H9 (cell line): Measurements from ENCODE around the gene CD79B. TPM values are rescaled to one million over a fixed set of nuclear protein-coding genes. Genes with fewer than 3 reads are reported as not detected.
"Not testable (repeated sequence)": the region's sequence is repeated elsewhere in the genome, so short reads cannot be mapped to it uniquely, and the experiment has no call there.

ENCODE experiments used
- DNase-seq: peaks from one replicate; pipeline ENCODE4 v3.0.0-alpha.2; 2017
- H2AFZ ChIP-seq: one replicate; pipeline ENCODE4 v1.6.1; 2013; ENCODE audit warnings: mild to moderate bottlenecking, low read length, control low read depth, moderate library complexity
- H2AK5ac ChIP-seq: 2 replicates; pipeline ENCODE4 v1.6.1; 2013; ENCODE audit warnings: low read length, control low read depth, mixed read lengths; ENCODE audit not compliant: insufficient read length
- H2BK120ac ChIP-seq: one replicate; pipeline ENCODE4 v1.6.1; 2013; ENCODE audit warnings: low read depth, mild to moderate bottlenecking, low read length, control low read depth, inconsistent platforms; ENCODE audit not compliant: poor library complexity, severe bottlenecking
- H2BK12ac ChIP-seq: 2 replicates; pipeline ENCODE4 v1.6.1; 2013; ENCODE audit warnings: low read length, control low read depth, mixed read lengths, low read depth; ENCODE audit not compliant: insufficient read length
- H2BK15ac ChIP-seq: 2 replicates; pipeline ENCODE4 v1.6.1; 2013; ENCODE audit warnings: low read depth, low read length, control low read depth
- H2BK20ac ChIP-seq: one replicate; pipeline ENCODE4 v1.6.1; 2013; ENCODE audit warnings: low read depth, mild to moderate bottlenecking, low read length, control low read depth, inconsistent platforms; ENCODE audit not compliant: poor library complexity, severe bottlenecking
- H2BK5ac ChIP-seq: 2 replicates; pipeline ENCODE4 v1.6.1; 2013; ENCODE audit warnings: low read length, control low read depth, mixed read lengths; ENCODE audit not compliant: insufficient read length
- H3K14ac ChIP-seq: 2 replicates; pipeline ENCODE4 v1.6.1; 2013; ENCODE audit warnings: low read length, control low read depth; ENCODE audit not compliant: insufficient read depth
- H3K18ac ChIP-seq: 2 replicates; pipeline ENCODE4 v1.6.1; 2013; ENCODE audit warnings: low read depth, mild to moderate bottlenecking, mixed read lengths, low read length, control low read depth; ENCODE audit not compliant: insufficient read length
- H3K23ac ChIP-seq: 2 replicates; pipeline ENCODE4 v1.6.1; 2013; ENCODE audit warnings: low read length, control low read depth, mixed read lengths, low read depth; ENCODE audit not compliant: insufficient read length
- H3K23me2 ChIP-seq: 2 replicates; pipeline ENCODE4 v1.6.1; 2013; ENCODE audit warnings: low read depth, mild to moderate bottlenecking, mixed read lengths, low read length, control low read depth; ENCODE audit not compliant: insufficient read length, poor library complexity, severe bottlenecking
- H3K27ac ChIP-seq: 2 replicates; pipeline ENCODE4 v1.5.1; 2013; ENCODE audit warnings: low read length, control low read depth, mixed read lengths, low read depth; ENCODE audit not compliant: insufficient read length
- H3K27me3 ChIP-seq: 2 replicates; pipeline ENCODE4 v1.6.1; 2013; ENCODE audit warnings: low read length, control low read depth, inconsistent platforms; ENCODE audit not compliant: insufficient read depth
- H3K4ac ChIP-seq: 2 replicates; pipeline ENCODE4 v1.6.1; 2013; ENCODE audit warnings: low read depth, mild to moderate bottlenecking, control low read depth, inconsistent platforms, low read length, moderate library complexity
- H3K4me1 ChIP-seq: 2 replicates; pipeline ENCODE4 v1.6.1; 2013; ENCODE audit warnings: low read length, control low read depth, inconsistent platforms; ENCODE audit not compliant: insufficient read depth
- H3K4me2 ChIP-seq: 2 replicates; pipeline ENCODE4 v1.6.1; 2013; ENCODE audit warnings: low read length, control low read depth, mixed read lengths; ENCODE audit not compliant: insufficient read length, insufficient read depth
- H3K56ac ChIP-seq: 2 replicates; pipeline ENCODE4 v1.6.1; 2013; ENCODE audit warnings: low read depth, mild to moderate bottlenecking, mixed read lengths, low read length, control low read depth; ENCODE audit not compliant: insufficient read length
- H3K79me1 ChIP-seq: 2 replicates; pipeline ENCODE4 v1.6.1; 2013; ENCODE audit warnings: low read depth, mild to moderate bottlenecking, moderate library complexity, low read length, control low read depth, inconsistent platforms; ENCODE audit not compliant: insufficient read depth, poor library complexity, severe bottlenecking
- H3K79me2 ChIP-seq: 2 replicates; pipeline ENCODE4 v1.6.1; 2013; ENCODE audit warnings: low read length, control low read depth, inconsistent platforms; ENCODE audit not compliant: insufficient read depth
- H3K9ac ChIP-seq: 2 replicates; pipeline ENCODE4 v1.6.1; 2013; ENCODE audit warnings: low read length, control low read depth, mixed read lengths; ENCODE audit not compliant: insufficient read length; ENCODE audit errors: extremely low read depth
- H3K9me3 ChIP-seq: one replicate; pipeline ENCODE4 v1.6.1; 2013; ENCODE audit warnings: low read depth, low read length, inconsistent platforms; ENCODE audit not compliant: control insufficient read depth
- H3T11ph ChIP-seq: one replicate; pipeline ENCODE4 v1.6.1; 2013; ENCODE audit warnings: mild to moderate bottlenecking, low read length, control low read depth, inconsistent platforms
- H4K20me1 ChIP-seq: one replicate; pipeline ENCODE4 v1.6.1; 2013; ENCODE audit not compliant: control insufficient read depth, insufficient read length, insufficient read depth
- H4K5ac ChIP-seq: 2 replicates; pipeline ENCODE4 v1.6.1; 2013; ENCODE audit warnings: low read depth, mild to moderate bottlenecking, mixed read lengths, low read length, control low read depth; ENCODE audit not compliant: insufficient read length
- H4K8ac ChIP-seq: replicated peaks from 2 replicates; pipeline ENCODE4 v1.6.1; 2013; ENCODE audit warnings: low read length, control low read depth, mixed read lengths, low read depth; ENCODE audit not compliant: insufficient read length
- H4K91ac ChIP-seq: 2 replicates; pipeline ENCODE4 v1.6.1; 2013; ENCODE audit warnings: low read depth, mild to moderate bottlenecking, moderate library complexity, mixed read lengths, low read length, control low read depth; ENCODE audit not compliant: insufficient read length
- H3K27ac Mint-ChIP-seq, 3 experiments: 2 replicates in 2 of 3; 3 replicates in 1 of 3; pipeline ENCODE4 v1.8.0; 2020 to 2021; ENCODE audit warnings: mixed read lengths in 3 of 3, mild to moderate bottlenecking in 1 of 3, moderate library complexity in 1 of 3
- H3K27me3 Mint-ChIP-seq: 2 replicates; pipeline ENCODE4 v1.8.0; 2021; ENCODE audit warnings: low read depth, mild to moderate bottlenecking, moderate library complexity, mixed read lengths
- H3K36me3 Mint-ChIP-seq, 3 experiments: 2 replicates in 2 of 3; 3 replicates in 1 of 3; pipeline ENCODE4 v1.8.0; 2020 to 2021; ENCODE audit warnings: low read depth in 3 of 3, mixed read lengths in 3 of 3; ENCODE audit not compliant: insufficient read depth in 1 of 3
- H3K4me1 Mint-ChIP-seq, 2 experiments: 2 replicates each; pipeline ENCODE4 v1.8.0; 2020; ENCODE audit warnings: mixed read lengths in 2 of 2
- H3K4me3 Mint-ChIP-seq, 2 experiments: 2 replicates in 1 of 2; 3 replicates in 1 of 2; pipeline ENCODE4 v1.8.0; 2020 to 2021; ENCODE audit warnings: mild to moderate bottlenecking in 2 of 2, mixed read lengths in 2 of 2, moderate library complexity in 1 of 2
- H3K9me3 Mint-ChIP-seq, 2 experiments: 2 replicates in 1 of 2; 3 replicates in 1 of 2; pipeline ENCODE4 v1.8.0; 2020; ENCODE audit warnings: mild to moderate bottlenecking in 2 of 2, mixed read lengths in 2 of 2, moderate library complexity in 1 of 2
- WGBS: extraction: QIAGEN DNeasy Blood & Tissue Kit; methylation state at CpG from one replicate; pipeline ENCODE4 v1.1.7; 2013; ENCODE audit warnings: missing lambda C conversion rate, low lambda C conversion rate, mixed read lengths; ENCODE audit not compliant: insufficient read length; ENCODE audit errors: extremely low coverage; 5-methylcytosine and 5-hydroxymethylcytosine counted together
- total RNA-seq: library from RNA; stranded (reverse); gene quantifications from 2 replicates; pipeline ENCODE4 v1.2.1, GENCODE V29; 2021

The CD79B gene
- total RNA-seq, 1 experiment from 2014 or later: 0.96 TPM

DNA sequence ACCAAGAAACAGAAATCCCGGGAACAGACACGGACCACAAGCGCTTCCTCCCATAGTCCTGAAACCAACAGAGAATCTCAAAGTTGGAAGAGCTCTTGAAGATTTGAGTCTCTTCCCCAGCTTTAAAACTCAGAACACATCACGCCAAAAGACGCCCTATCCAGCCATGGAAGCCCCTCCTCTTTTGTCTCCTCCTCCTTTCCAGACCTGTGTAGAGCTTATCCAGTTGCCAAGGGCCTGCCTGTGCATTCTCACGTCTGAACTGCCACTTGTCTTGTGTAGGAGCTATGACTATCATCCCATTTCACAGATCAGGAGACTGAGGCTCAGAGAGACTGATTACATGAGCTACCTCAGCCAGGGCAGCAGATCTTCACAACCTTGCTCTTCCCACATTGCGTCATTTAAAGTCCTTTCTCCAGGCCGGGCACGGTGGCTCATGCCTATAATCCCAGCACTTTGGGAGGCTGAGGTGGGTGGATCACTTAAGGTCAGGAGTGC, 49.5 kb downstream of the CD79B start:
- not testable (repeated sequence) for H4K5ac ChIP-seq, H3K56ac ChIP-seq, H3K9me3 ChIP-seq, H3K23ac ChIP-seq, H4K8ac ChIP-seq, H4K20me1 ChIP-seq, H3K4me3 Mint-ChIP-seq, H3K9ac ChIP-seq, H2BK120ac ChIP-seq, H3K27ac Mint-ChIP-seq, H2BK15ac ChIP-seq, H3K23me2 ChIP-seq, H3K9me3 Mint-ChIP-seq, H3K14ac ChIP-seq, H2BK20ac ChIP-seq, H3K4ac ChIP-seq, H3K27ac ChIP-seq, H2AK5ac ChIP-seq, H3K27me3 ChIP-seq, H3K79me1 ChIP-seq, H2BK5ac ChIP-seq, H3K79me2 ChIP-seq, H3K36me3 Mint-ChIP-seq, H2AFZ ChIP-seq, H3T11ph ChIP-seq, H3K4me1 ChIP-seq, H4K91ac ChIP-seq, H2BK12ac ChIP-seq, DNase-seq, H3K4me2 ChIP-seq, H3K27me3 Mint-ChIP-seq, H3K18ac ChIP-seq
- H3K4me1 Mint-ChIP-seq: peaks cover 13 to 16% of the 10 kb centered on the region in 2 experiments
- WGBS: no CpG with 5 or more reads among the region's 9 CpGs
